K562 (cell line): ENCODE measurements around the gene HSPH1. TPM values are rescaled to one million over a fixed set of nuclear protein-coding genes. Genes with fewer than 3 reads are reported as not detected.
A peak's percentile ranks its signal among the peaks of the same experiment; 100 is the strongest.

ENCODE experiments used
- BRD4 ChIP-seq: fragments of 200-600 bp; sonication (generic); IDR thresholded peaks from 2 replicates; pipeline ENCODE4 v1.6.1; 2017; ENCODE audit warnings: inconsistent platforms
- CBFA2T3 ChIP-seq: fragments of 450-650 bp; IDR thresholded peaks from 2 replicates; pipeline ENCODE4 v1.6.1; 2017
- ETS2 ChIP-seq: IDR thresholded peaks from 2 replicates; pipeline ENCODE4 v1.6.1; 2016; ENCODE audit warnings: borderline replicate concordance, missing genetic modification characterization, mild to moderate bottlenecking, moderate library complexity, missing compliant biosample characterization; ENCODE audit not compliant: poor library complexity, severe bottlenecking
- GATA2 ChIP-seq: sonication (generic); formaldehyde crosslinking; IDR thresholded peaks from 2 replicates; pipeline ENCODE4 v1.4.0; 2020; ENCODE audit warnings: mild to moderate bottlenecking, missing genetic modification reagents
- MECOM ChIP-seq: fragments of 250-450 bp; sonication (Bioruptor Pico); IDR thresholded peaks from 2 replicates; pipeline ENCODE4 v1.8.0; 2022; ENCODE audit warnings: inconsistent platforms
- TBL1XR1 ChIP-seq, 2 experiments: IDR thresholded peaks; 2 replicates each; pipeline ENCODE4 v1.6.1; 2012; ENCODE audit warnings: improper control_type of control experiment in 2 of 2, low read length in 2 of 2, mild to moderate bottlenecking in 1 of 2
- WHSC1 ChIP-seq: IDR thresholded peaks from one replicate; pipeline ENCODE4 v1.6.1; 2012; ENCODE audit warnings: low read length, control low read depth, inconsistent platforms
- YY1 ChIP-seq, 3 experiments: IDR thresholded peaks; 2 replicates each; pipeline ENCODE4 v1.6.1; 2011; ENCODE audit warnings: low read length in 2 of 3, mild to moderate bottlenecking in 2 of 3, moderate library complexity in 2 of 3, borderline replicate concordance in 1 of 3, control low read depth in 1 of 3, low read depth in 1 of 3; ENCODE audit not compliant: insufficient read depth in 3 of 3, insufficient replicate concordance in 2 of 3, control insufficient read depth in 1 of 3, insufficient read length in 1 of 3; ENCODE audit errors: extremely low read depth in 1 of 3
- polyA plus RNA-seq, 8 experiments: library from polyadenylated mRNA; depleted of rRNA in 4 of 8; stranded (reverse) in 5 of 8; unstranded in 3 of 8; fragments of >200 nt; fragmentation: Nextera tagmentation in 2 of 8; fragmentation: Illumina TruSeq in 1 of 8; extraction: Ambion mirVana in 2 of 8; extraction: Trizol in 1 of 8; gene quantifications; 2 replicates each; pipeline versions ENCODE4 v1.2.1 to v1.2.3, GENCODE V29; 2011 to 2014; ENCODE audit warnings: inconsistent platforms in 1 of 8, missing spikeins in 1 of 8
- total RNA-seq, 7 experiments: library from RNA; depleted of rRNA in 6 of 7; stranded (reverse); fragments of >200 nt in 6 of 7; fragmentation: Illumina TruSeq in 2 of 7; extraction: Trizol in 2 of 7; gene quantifications; 2 replicates each; pipeline versions ENCODE4 v1.2.1 to v1.2.3, GENCODE V29; 2011 to 2021; ENCODE audit warnings: low replicate concordance in 1 of 7
- TF ChIP-seq, protein P1 (sequence below): fragments of 200-800 bp; sonication (Bioruptor generic); IDR thresholded peaks from 2 replicates; pipeline ENCODE4 v1.6.1; 2016; ENCODE audit warnings: missing genetic modification characterization, missing compliant biosample characterization
- TF ChIP-seq, protein P2 (sequence below): fragments of 450-650 bp; IDR thresholded peaks from 2 replicates; pipeline ENCODE4 v1.6.1; 2016; ENCODE audit warnings: antibody characterized with exemption
- TF ChIP-seq, protein P3 (sequence below): fragments of 450-650 bp; IDR thresholded peaks from 2 replicates; pipeline ENCODE4 v1.6.1; 2017; ENCODE audit warnings: antibody characterized with exemption, mild to moderate bottlenecking
- TF ChIP-seq, protein P4 (sequence below): sonication (generic); formaldehyde crosslinking; IDR thresholded peaks from 2 replicates; pipeline ENCODE4 v1.8.1; 2023; ENCODE audit warnings: mild to moderate bottlenecking, missing genetic modification reagents
- TF ChIP-seq, protein P5 (sequence below): fragments of 450-650 bp; IDR thresholded peaks from 2 replicates; pipeline ENCODE4 v1.6.1; 2018; ENCODE audit warnings: mild to moderate bottlenecking, low read depth; ENCODE audit not compliant: partially characterized antibody

HSPH1 gene
- total and polyA plus RNA-seq, 9 of the 15 experiments (the other 6 are each of a cell fraction or from before 2014, with no cell fraction given), result 34.6 to 104 (median 64.7) TPM

DNA sequence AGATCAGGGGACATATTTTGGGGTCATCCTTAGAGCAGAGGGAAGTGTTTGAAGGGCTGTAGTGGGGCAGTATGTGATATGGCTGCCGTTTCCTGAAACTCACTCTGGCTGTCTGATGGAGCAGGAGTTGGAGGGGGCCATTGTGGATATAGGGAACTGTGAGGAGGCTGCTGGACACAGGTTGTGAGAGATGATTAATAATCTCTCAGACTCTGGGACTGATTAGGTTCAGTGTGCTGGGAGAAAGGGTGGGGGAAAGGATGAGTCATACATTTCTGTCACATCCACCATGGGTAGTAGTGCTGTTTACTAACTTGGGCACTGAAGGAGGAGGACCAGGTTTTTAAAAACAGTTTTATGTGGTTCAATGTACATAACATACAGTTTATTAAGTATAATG is 42.9 kb upstream of the HSPH1 start (continued):
- TF ChIP-seq ETS2, result no peak
- TF ChIP-seq, protein P1, sequence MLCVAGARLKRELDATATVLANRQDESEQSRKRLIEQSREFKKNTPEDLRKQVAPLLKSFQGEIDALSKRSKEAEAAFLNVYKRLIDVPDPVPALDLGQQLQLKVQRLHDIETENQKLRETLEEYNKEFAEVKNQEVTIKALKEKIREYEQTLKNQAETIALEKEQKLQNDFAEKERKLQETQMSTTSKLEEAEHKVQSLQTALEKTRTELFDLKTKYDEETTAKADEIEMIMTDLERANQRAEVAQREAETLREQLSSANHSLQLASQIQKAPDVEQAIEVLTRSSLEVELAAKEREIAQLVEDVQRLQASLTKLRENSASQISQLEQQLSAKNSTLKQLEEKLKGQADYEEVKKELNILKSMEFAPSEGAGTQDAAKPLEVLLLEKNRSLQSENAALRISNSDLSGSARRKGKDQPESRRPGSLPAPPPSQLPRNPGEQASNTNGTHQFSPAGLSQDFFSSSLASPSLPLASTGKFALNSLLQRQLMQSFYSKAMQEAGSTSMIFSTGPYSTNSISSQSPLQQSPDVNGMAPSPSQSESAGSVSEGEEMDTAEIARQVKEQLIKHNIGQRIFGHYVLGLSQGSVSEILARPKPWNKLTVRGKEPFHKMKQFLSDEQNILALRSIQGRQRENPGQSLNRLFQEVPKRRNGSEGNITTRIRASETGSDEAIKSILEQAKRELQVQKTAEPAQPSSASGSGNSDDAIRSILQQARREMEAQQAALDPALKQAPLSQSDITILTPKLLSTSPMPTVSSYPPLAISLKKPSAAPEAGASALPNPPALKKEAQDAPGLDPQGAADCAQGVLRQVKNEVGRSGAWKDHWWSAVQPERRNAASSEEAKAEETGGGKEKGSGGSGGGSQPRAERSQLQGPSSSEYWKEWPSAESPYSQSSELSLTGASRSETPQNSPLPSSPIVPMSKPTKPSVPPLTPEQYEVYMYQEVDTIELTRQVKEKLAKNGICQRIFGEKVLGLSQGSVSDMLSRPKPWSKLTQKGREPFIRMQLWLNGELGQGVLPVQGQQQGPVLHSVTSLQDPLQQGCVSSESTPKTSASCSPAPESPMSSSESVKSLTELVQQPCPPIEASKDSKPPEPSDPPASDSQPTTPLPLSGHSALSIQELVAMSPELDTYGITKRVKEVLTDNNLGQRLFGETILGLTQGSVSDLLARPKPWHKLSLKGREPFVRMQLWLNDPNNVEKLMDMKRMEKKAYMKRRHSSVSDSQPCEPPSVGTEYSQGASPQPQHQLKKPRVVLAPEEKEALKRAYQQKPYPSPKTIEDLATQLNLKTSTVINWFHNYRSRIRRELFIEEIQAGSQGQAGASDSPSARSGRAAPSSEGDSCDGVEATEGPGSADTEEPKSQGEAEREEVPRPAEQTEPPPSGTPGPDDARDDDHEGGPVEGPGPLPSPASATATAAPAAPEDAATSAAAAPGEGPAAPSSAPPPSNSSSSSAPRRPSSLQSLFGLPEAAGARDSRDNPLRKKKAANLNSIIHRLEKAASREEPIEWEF (CRISPR knock-in tag), result no peak
- TF ChIP-seq TBL1XR1 (IDR thresholded peaks at IDR 0.05; ENCODE audit: low read length in 2 of 2), result peak in 1 of 2 experiments; percentile 35; a peak in 1 of 4 replicates
- no peak for TF ChIP-seq BRD4
- no peak for TF ChIP-seq WHSC1
- TF ChIP-seq, protein P2, sequence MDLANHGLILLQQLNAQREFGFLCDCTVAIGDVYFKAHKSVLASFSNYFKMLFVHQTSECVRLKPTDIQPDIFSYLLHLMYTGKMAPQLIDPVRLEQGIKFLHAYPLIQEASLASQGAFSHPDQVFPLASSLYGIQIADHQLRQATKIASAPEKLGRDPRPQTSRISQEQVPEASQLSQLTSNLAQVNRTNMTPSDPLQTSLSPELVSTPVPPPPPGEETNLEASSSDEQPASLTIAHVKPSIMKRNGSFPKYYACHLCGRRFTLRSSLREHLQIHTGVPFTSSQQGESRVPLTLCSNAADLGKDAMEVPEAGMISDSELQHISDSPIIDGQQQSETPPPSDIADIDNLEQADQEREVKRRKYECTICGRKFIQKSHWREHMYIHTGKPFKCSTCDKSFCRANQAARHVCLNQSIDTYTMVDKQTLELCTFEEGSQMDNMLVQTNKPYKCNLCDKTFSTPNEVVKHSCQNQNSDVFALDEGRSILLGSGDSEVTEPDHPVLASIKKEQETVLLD, result peak; percentile 33; the same call in 1 of the 2 replicates
- TF ChIP-seq YY1 (IDR thresholded peaks at IDR 0.05; ENCODE audit: borderline replicate concordance in 1 of 3, control insufficient read depth in 1 of 3, extremely low read depth in 1 of 3, insufficient read depth in 3 of 3, insufficient read length in 1 of 3, insufficient replicate concordance in 2 of 3, low read depth in 1 of 3, low read length in 2 of 3), result peak in 1 of 3 experiments; percentile 57
- TF ChIP-seq, protein P3, sequence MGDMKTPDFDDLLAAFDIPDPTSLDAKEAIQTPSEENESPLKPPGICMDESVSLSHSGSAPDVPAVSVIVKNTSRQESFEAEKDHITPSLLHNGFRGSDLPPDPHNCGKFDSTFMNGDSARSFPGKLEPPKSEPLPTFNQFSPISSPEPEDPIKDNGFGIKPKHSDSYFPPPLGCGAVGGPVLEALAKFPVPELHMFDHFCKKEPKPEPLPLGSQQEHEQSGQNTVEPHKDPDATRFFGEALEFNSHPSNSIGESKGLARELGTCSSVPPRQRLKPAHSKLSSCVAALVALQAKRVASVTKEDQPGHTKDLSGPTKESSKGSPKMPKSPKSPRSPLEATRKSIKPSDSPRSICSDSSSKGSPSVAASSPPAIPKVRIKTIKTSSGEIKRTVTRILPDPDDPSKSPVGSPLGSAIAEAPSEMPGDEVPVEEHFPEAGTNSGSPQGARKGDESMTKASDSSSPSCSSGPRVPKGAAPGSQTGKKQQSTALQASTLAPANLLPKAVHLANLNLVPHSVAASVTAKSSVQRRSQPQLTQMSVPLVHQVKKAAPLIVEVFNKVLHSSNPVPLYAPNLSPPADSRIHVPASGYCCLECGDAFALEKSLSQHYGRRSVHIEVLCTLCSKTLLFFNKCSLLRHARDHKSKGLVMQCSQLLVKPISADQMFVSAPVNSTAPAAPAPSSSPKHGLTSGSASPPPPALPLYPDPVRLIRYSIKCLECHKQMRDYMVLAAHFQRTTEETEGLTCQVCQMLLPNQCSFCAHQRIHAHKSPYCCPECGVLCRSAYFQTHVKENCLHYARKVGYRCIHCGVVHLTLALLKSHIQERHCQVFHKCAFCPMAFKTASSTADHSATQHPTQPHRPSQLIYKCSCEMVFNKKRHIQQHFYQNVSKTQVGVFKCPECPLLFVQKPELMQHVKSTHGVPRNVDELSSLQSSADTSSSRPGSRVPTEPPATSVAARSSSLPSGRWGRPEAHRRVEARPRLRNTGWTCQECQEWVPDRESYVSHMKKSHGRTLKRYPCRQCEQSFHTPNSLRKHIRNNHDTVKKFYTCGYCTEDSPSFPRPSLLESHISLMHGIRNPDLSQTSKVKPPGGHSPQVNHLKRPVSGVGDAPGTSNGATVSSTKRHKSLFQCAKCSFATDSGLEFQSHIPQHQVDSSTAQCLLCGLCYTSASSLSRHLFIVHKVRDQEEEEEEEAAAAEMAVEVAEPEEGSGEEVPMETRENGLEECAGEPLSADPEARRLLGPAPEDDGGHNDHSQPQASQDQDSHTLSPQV, result peak; percentile 39; the same call in 1 of the 2 replicates
- peak; percentile 83 for TF ChIP-seq CBFA2T3
- 0 out of 2 replicates have a peak, but pooled peaks have one; percentile 8 for TF ChIP-seq GATA2 (CRISPR knock-in tag)
- TF ChIP-seq, protein P4, sequence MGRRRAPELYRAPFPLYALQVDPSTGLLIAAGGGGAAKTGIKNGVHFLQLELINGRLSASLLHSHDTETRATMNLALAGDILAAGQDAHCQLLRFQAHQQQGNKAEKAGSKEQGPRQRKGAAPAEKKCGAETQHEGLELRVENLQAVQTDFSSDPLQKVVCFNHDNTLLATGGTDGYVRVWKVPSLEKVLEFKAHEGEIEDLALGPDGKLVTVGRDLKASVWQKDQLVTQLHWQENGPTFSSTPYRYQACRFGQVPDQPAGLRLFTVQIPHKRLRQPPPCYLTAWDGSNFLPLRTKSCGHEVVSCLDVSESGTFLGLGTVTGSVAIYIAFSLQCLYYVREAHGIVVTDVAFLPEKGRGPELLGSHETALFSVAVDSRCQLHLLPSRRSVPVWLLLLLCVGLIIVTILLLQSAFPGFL (CRISPR knock-in tag), result no peak
- TF ChIP-seq, protein P5, sequence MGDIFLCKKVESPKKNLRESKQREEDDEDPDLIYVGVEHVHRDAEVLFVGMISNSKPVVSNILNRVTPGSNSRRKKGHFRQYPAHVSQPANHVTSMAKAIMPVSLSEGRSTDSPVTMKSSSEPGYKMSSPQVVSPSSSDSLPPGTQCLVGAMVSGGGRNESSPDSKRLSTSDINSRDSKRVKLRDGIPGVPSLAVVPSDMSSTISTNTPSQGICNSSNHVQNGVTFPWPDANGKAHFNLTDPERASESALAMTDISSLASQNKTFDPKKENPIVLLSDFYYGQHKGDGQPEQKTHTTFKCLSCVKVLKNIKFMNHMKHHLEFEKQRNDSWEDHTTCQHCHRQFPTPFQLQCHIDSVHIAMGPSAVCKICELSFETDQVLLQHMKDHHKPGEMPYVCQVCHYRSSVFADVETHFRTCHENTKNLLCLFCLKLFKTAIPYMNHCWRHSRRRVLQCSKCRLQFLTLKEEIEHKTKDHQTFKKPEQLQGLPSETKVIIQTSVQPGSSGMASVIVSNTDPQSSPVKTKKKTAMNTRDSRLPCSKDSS, result no peak
- TF ChIP-seq MECOM (CRISPR knock-in tag), result no peak
